PC-3 (cell line): ENCODE results near the gene ENO3. TPM values are rescaled to one million over a fixed set of nuclear protein-coding genes. Genes with fewer than 3 reads are reported as not detected.

Experiments
- ATAC-seq: fragments of 200-7000 bp; cut with Tn5 transposase; 2 replicates; pipeline ENCODE4 v1.9.1; 2020; ENCODE audit warnings: mild to moderate bottlenecking, moderate library complexity
- BruUV-seq: library from RNA; stranded (reverse); fragments of 400-500 nt; replicated peaks from 2 replicates; lab custom pipeline; 2021; lab: Mats Ljungman, UMichigan
- CTCF ChIA-PET: fragments of 300-600 bp; sonication (Branson Sonifier 250); formaldehyde crosslinking; loops from one replicate; lab custom pipeline; 2022; ENCODE audit warnings: antibody characterized with exemption; lab: Charles Lee
- POLR2A ChIA-PET: fragments of 300-600 bp; sonication (Branson Sonifier 250); formaldehyde crosslinking; loops from one replicate; lab custom pipeline; 2022; ENCODE audit warnings: antibody characterized with exemption; ENCODE audit not compliant: unreplicated experiment; lab: Charles Lee
- DNase-seq: peaks from one replicate; pipeline ENCODE4 v3.0.0-alpha.2; 2015
- H2AFZ ChIP-seq: fragments of 300-600 bp; sonication (generic); 2 replicates; pipeline ENCODE4 v1.6.0; 2016; ENCODE audit warnings: antibody characterized with exemption, low read length
- H3F3A ChIP-seq: fragments of 300-600 bp; sonication (generic); one replicate; pipeline ENCODE4 v1.6.0; 2017; ENCODE audit warnings: antibody characterized with exemption, low read length, control low read depth, mild to moderate bottlenecking; ENCODE audit not compliant: unreplicated experiment
- H3K27ac ChIP-seq: fragments of 300-600 bp; sonication (generic); 2 replicates; pipeline ENCODE4 v1.5.1; 2016; ENCODE audit warnings: mild to moderate bottlenecking, low read length
- H3K27me3 ChIP-seq: fragments of 300-600 bp; sonication (generic); 2 replicates; pipeline ENCODE4 v1.6.1; 2016; ENCODE audit warnings: low read length, mixed read lengths
- H3K36me3 ChIP-seq: fragments of 300-600 bp; sonication (generic); 2 replicates; pipeline ENCODE4 v1.6.1; 2016; ENCODE audit warnings: low read depth, mixed run types, low read length, mixed read lengths
- H3K4me1 ChIP-seq: fragments of 300-600 bp; sonication (generic); 2 replicates; pipeline ENCODE4 v1.5.1; 2016; ENCODE audit warnings: low read length; ENCODE audit not compliant: insufficient read depth
- H3K4me2 ChIP-seq: fragments of 300-600 bp; sonication (generic); 2 replicates; pipeline ENCODE4 v1.6.0; 2016; ENCODE audit warnings: low read length
- H3K4me3 ChIP-seq: fragments of 300-600 bp; sonication (generic); 2 replicates; pipeline ENCODE4 v1.5.1; 2016; ENCODE audit warnings: mild to moderate bottlenecking, low read length, mixed read lengths
- H3K79me2 ChIP-seq: fragments of 300-600 bp; sonication (generic); 2 replicates; pipeline ENCODE4 v1.6.1; 2017; ENCODE audit warnings: low read length, mixed read lengths
- H3K9ac ChIP-seq: fragments of 300-600 bp; sonication (generic); 2 replicates; pipeline ENCODE4 v1.6.0; 2016; ENCODE audit warnings: mild to moderate bottlenecking, low read length
- H3K9me2 ChIP-seq: fragments of 300-600 bp; sonication (generic); replicated peaks from 2 replicates; pipeline ENCODE4 v1.6.1; 2016; ENCODE audit warnings: mixed run types, low read length, mixed read lengths
- H3K9me3 ChIP-seq: fragments of 300-600 bp; sonication (generic); 2 replicates; pipeline ENCODE4 v1.6.1; 2016; ENCODE audit warnings: low read length, mixed read lengths
- H4K20me1 ChIP-seq: fragments of 300-600 bp; sonication (generic); 2 replicates; pipeline ENCODE4 v1.6.1; 2016; ENCODE audit warnings: low read length, mixed read lengths
- CTCF ChIP-seq: fragments of 300-600 bp; sonication (generic); conservative IDR thresholded peaks from 2 replicates; pipeline ENCODE4 v1.5.1; 2017; ENCODE audit warnings: antibody characterized with exemption, low read depth, mild to moderate bottlenecking, low read length
- EZH2 ChIP-seq: fragments of 300-600 bp; sonication (generic); IDR thresholded peaks from one replicate; pipeline ENCODE4 v1.6.1; 2017; ENCODE audit warnings: antibody characterized with exemption, mild to moderate bottlenecking, low read length; ENCODE audit not compliant: unreplicated experiment
- EZH2phosphoT487 ChIP-seq: fragments of 300-600 bp; sonication (generic); IDR thresholded peaks from 2 replicates; pipeline ENCODE4 v1.6.1; 2018; ENCODE audit warnings: mild to moderate bottlenecking, antibody characterized with exemption, low read length, borderline replicate concordance
- intact Hi-C: fragments of 100-400 bp; cut with micrococcal nuclease; formaldehyde crosslinking; loops from 2 replicates; pipeline ENCODE4 v1.9.0; 2023
- total RNA-seq: library from RNA; depleted of rRNA; stranded (reverse); fragments of >200 nt; gene quantifications from 2 replicates; pipeline ENCODE4 v1.2.3, GENCODE V29; 2014

Gene ENO3
- total RNA-seq, 1 experiment from 2014 or later = 2.4 TPM

- Histone ChIP-seq H3K36me3 (peaks cover 10% of the 10 kb centered on the region; the same call in 1 of the 2 replicates), H3K4me1 (peaks cover 10% of the 10 kb centered on the region), H3K27me3 (no peaks in the 10 kb centered on the region), H3K9me3 (no peaks in the 10 kb centered on the region), H2AFZ (no peak overlapping the region), H3K9ac (no peak overlapping the region), H3F3A (no peaks in the 10 kb centered on the region), H3K4me2 (peak overlapping the region; percentile 13; the same call in 1 of the 2 replicates), H3K79me2 (peaks cover 10% of the 10 kb centered on the region), H3K9me2 (no peaks in the 10 kb centered on the region), H4K20me1 (no peaks in the 10 kb centered on the region), H3K27ac (no peak overlapping the region), H3K4me3 (no peak overlapping the region)
- TF ChIP-seq CTCF = no peak
- no peak for TF ChIP-seq EZH2phosphoT487
- no peak for TF ChIP-seq EZH2
- ChIA-PET POLR2A (no interaction called here), CTCF (interaction anchor here (0.6 to 0.9 kb wide), 2 partner anchors 25 to 1411 kb away, joined by 5 to 8 read pairs; no protein-coding TSS in a partner anchor)
- intact Hi-C loops = no loop called here
- BruUV-seq = no TSS peak
- DNase-seq = no peak
- no peak for ATAC-seq
These were observed 17.3 kb upstream of the ENO3 start for GRCh38 chr17:4933646-4934045.

- peak; percentile 87 for ATAC-seq
- no TSS peak for BruUV-seq
- Histone ChIP-seq H3K4me3 (no peak overlapping the region), H3K9me3 (no peaks in the 10 kb centered on the region), H3F3A (no peaks in the 10 kb centered on the region), H3K27ac (no peak overlapping the region), H3K4me1 (peaks cover 14% of the 10 kb centered on the region), H3K9me2 (no peaks in the 10 kb centered on the region), H3K27me3 (no peaks in the 10 kb centered on the region), H3K36me3 (peaks cover 10% of the 10 kb centered on the region; the same call in 1 of the 2 replicates), H3K4me2 (peak overlapping the region; percentile 13), H3K79me2 (peaks cover 17% of the 10 kb centered on the region), H3K9ac (no peak overlapping the region), H4K20me1 (no peaks in the 10 kb centered on the region), H2AFZ (peak overlapping the region; percentile 9; the same call in 1 of the 2 replicates)
- intact Hi-C loops = no loop called here
- ChIA-PET POLR2A (no interaction called here), CTCF (interaction anchor here (0.6 to 0.9 kb wide), 2 partner anchors 26 to 1412 kb away, joined by 5 to 8 read pairs; no protein-coding TSS in a partner anchor)
- TF ChIP-seq EZH2 (no peak), EZH2phosphoT487 (no peak), CTCF (peak; percentile 51)
- peak; percentile 71 for DNase-seq
These were observed 16.5 kb upstream of the ENO3 start for GRCh38 chr17:4934173-4934979.
